ENCODE measurements around the gene KLHL35.

KLHL35 gene

DNA sequence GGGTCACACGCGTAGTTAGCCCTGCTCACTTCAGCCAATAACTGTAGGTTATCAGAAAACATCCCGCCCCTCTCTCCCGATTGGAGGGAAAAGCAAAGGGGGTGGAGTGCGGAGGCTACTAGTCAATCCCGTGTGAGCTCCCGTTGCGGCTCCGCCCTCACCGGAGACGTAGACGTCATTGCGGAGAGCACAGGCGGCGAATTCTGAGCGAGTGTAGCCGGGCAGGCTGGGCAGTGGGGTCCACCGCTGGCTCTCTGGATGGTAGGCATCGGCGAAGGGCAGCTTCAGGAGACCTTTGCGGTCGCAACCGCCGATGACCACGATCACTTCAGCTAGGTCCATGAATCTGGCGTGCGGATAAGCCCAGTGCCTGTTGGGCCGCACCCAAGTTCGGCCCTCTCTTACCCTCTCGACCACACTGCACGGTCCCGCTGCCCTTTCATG, 4.7 kb downstream of the KLHL35 start:
- no peak for TF ChIP-seq SIN3A (IDR thresholded peaks at IDR 0.05; ENCODE audit: borderline replicate concordance, insufficient read depth, low read length)
- no peak for TF ChIP-seq REST (IDR thresholded peaks at IDR 0.05; ENCODE audit: insufficient read depth in 1 of 2, low read depth in 2 of 2, low read length in 2 of 2)
- no peak for TF ChIP-seq POLR2AphosphoS5 (IDR thresholded peaks at IDR 0.05; ENCODE audit: low read depth, low read length)
- TF ChIP-seq FOXP2 (optimal IDR thresholded peaks at IDR 0.05; ENCODE audit: borderline replicate concordance, extremely low read depth, extremely low read length, insufficient read depth): no peak
- TF ChIP-seq TAF1 (IDR thresholded peaks at IDR 0.05; ENCODE audit: borderline replicate concordance, insufficient read depth, low read length): no peak

GRCh38 chr11:75427181-75427580, 5.8 kb downstream of the KLHL35 start:
- TF ChIP-seq TAF1 (IDR thresholded peaks at IDR 0.05; ENCODE audit: borderline replicate concordance, insufficient read depth, low read length) (no peak), FOXP2 (optimal IDR thresholded peaks at IDR 0.05; ENCODE audit: borderline replicate concordance, extremely low read depth, extremely low read length, insufficient read depth) (no peak), SIN3A (IDR thresholded peaks at IDR 0.05; ENCODE audit: borderline replicate concordance, insufficient read depth, low read length) (no peak), REST (IDR thresholded peaks at IDR 0.05; ENCODE audit: insufficient read depth in 1 of 2, low read depth in 2 of 2, low read length in 2 of 2) (no peak), POLR2AphosphoS5 (IDR thresholded peaks at IDR 0.05; ENCODE audit: low read depth, low read length) (no peak)

DNA sequence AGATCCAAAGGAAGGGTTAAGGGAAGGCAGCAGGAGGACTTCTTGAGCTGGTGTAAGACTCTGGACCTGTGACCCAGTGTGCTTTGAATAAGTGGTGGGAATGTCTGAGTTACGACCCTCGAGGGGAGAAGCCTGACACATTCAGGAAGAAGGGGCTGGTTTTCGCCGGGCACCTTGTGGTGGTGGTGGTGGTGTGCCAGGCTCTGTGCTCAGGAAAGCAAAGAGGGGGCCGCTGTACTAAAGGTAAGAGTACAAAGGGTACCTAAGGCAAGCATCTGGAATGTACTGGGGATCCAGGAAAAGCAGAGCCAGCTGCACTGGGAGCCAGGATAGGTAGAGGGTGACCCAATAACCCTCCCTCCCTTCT, 6.3 kb downstream of the KLHL35 start:
- TF ChIP-seq TAF1 (IDR thresholded peaks at IDR 0.05; ENCODE audit: borderline replicate concordance, insufficient read depth, low read length) (no peak), FOXP2 (optimal IDR thresholded peaks at IDR 0.05; ENCODE audit: borderline replicate concordance, extremely low read depth, extremely low read length, insufficient read depth) (no peak), POLR2AphosphoS5 (IDR thresholded peaks at IDR 0.05; ENCODE audit: low read depth, low read length) (no peak), SIN3A (IDR thresholded peaks at IDR 0.05; ENCODE audit: borderline replicate concordance, insufficient read depth, low read length) (no peak), REST (IDR thresholded peaks at IDR 0.05; ENCODE audit: insufficient read depth in 1 of 2, low read depth in 2 of 2, low read length in 2 of 2) (no peak)

GRCh38 chr11:75425422-75425821, 7.6 kb downstream of the KLHL35 start:
- TF ChIP-seq TAF1 (IDR thresholded peaks at IDR 0.05; ENCODE audit: borderline replicate concordance, insufficient read depth, low read length) (no peak), POLR2AphosphoS5 (IDR thresholded peaks at IDR 0.05; ENCODE audit: low read depth, low read length) (no peak), FOXP2 (optimal IDR thresholded peaks at IDR 0.05; ENCODE audit: borderline replicate concordance, extremely low read depth, extremely low read length, insufficient read depth) (no peak), REST (IDR thresholded peaks at IDR 0.05; ENCODE audit: insufficient read depth in 1 of 2, low read depth in 2 of 2, low read length in 2 of 2) (no peak), SIN3A (IDR thresholded peaks at IDR 0.05; ENCODE audit: borderline replicate concordance, insufficient read depth, low read length) (no peak)

DNA sequence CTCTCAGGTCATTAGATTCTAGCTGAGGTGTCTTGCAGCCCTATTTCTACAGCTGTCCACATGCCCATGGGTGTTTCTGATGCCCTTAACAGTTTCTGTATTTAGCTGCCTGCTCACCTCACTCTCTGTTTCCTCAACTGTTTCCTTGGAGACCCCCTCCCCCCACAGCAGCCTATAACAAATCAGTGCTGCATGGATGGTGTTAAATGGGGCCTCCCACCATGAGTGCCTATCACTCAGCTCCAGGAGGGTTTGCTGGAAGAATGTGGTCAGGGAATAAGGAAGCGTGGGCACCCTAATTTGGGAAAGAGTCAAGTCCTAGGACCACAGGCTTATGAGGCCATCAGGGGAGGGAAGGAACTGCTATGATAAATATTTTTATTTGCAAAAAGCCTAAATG, 8.6 kb downstream of the KLHL35 start:
- no peak for TF ChIP-seq FOXP2 (optimal IDR thresholded peaks at IDR 0.05; ENCODE audit: borderline replicate concordance, extremely low read depth, extremely low read length, insufficient read depth)
- no peak for TF ChIP-seq TAF1 (IDR thresholded peaks at IDR 0.05; ENCODE audit: borderline replicate concordance, insufficient read depth, low read length)
- no peak for TF ChIP-seq POLR2AphosphoS5 (IDR thresholded peaks at IDR 0.05; ENCODE audit: low read depth, low read length)
- no peak for TF ChIP-seq REST (IDR thresholded peaks at IDR 0.05; ENCODE audit: insufficient read depth in 1 of 2, low read depth in 2 of 2, low read length in 2 of 2)
- no peak for TF ChIP-seq SIN3A (IDR thresholded peaks at IDR 0.05; ENCODE audit: borderline replicate concordance, insufficient read depth, low read length)

Data from PFSK-1 (cell line).